Measurements from ENCODE around the gene SEPHS2. TPM values are rescaled to one million over a fixed set of nuclear protein-coding genes. Genes with fewer than 3 reads are reported as not detected.
A peak's percentile ranks its signal among the peaks of the same experiment; 100 is the strongest.

The SEPHS2 gene
- total and polyA plus RNA-seq, 11 donors = 15.1 to 62.8 (median 30.0) TPM

DNA sequence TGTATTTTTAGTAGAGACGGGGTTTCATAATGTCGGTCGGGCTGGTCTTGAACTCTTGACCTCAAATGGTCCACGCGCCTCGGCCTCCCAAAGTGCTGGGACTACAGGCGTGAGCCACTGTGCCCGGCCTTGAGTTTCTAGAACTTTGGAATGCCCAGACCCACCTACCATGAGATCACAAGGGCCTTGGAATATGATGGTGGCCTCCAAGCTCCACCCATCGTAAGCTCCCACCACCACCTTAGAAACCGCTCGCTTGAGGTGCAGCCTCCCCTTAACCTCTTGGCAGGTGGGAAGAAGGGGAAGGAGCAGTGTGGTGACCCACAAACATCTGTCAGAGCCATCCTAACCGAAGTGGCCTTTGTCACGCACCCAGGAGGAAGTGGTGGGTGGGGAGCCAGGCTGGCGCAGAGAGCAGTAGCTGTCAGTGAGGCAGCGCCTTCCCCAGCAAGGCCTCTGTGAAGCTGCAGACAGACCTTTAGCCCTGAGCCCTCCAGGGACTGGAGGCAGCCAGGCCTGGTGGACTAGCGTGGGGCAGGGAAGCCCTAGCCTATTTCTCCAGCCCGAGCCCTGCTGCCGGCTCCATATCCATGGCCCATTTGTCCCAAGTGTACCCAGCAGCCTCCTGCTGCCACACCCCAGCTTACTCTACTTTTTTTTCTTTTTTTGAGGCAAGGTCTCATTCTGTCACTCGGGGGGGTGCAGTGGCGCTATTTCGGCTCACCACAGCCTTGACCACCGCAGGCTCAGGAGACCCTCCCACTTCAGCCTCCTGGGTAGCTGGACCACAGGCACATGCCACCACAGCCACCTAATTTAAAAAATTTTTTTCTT, 13.1 kb upstream of the SEPHS2 start:
- 77 to 86% (median 78%) methylated on average over 20 to 22 of the region's 22 CpGs for WGBS, 4 donors
- Histone ChIP-seq H3K27me3 (no peaks in the 10 kb centered on the region), H3K9me3 (no peaks in the 10 kb centered on the region), H3K36me3 (no peaks in the 10 kb centered on the region), H3K4me1 (peaks cover 0 to 31% (median 0%) of the 10 kb centered on the region in 12 donors), H3K4me3 (no peak overlapping the region), H3K27ac (peak overlapping the region in 1 of 12 donors; percentile 83)
- intact Hi-C loops (cut with DNase I) = loop anchor here in 2 of 10 donors (5.0 kb wide), 2 partner anchors 54 to 144 kb away; no protein-coding TSS in a partner anchor
- ATAC-seq (peak in 3 of 4 donors; percentile 35 to 71 (median 50)), DNase-seq (peak; percentile 27 to 84 (median 47))
- TF ChIP-seq, protein P1, sequence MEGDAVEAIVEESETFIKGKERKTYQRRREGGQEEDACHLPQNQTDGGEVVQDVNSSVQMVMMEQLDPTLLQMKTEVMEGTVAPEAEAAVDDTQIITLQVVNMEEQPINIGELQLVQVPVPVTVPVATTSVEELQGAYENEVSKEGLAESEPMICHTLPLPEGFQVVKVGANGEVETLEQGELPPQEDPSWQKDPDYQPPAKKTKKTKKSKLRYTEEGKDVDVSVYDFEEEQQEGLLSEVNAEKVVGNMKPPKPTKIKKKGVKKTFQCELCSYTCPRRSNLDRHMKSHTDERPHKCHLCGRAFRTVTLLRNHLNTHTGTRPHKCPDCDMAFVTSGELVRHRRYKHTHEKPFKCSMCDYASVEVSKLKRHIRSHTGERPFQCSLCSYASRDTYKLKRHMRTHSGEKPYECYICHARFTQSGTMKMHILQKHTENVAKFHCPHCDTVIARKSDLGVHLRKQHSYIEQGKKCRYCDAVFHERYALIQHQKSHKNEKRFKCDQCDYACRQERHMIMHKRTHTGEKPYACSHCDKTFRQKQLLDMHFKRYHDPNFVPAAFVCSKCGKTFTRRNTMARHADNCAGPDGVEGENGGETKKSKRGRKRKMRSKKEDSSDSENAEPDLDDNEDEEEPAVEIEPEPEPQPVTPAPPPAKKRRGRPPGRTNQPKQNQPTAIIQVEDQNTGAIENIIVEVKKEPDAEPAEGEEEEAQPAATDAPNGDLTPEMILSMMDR (IDR thresholded peaks at IDR 0.05) = no peak
- no peak for TF ChIP-seq POLR2A (IDR thresholded peaks at IDR 0.05)

DNA sequence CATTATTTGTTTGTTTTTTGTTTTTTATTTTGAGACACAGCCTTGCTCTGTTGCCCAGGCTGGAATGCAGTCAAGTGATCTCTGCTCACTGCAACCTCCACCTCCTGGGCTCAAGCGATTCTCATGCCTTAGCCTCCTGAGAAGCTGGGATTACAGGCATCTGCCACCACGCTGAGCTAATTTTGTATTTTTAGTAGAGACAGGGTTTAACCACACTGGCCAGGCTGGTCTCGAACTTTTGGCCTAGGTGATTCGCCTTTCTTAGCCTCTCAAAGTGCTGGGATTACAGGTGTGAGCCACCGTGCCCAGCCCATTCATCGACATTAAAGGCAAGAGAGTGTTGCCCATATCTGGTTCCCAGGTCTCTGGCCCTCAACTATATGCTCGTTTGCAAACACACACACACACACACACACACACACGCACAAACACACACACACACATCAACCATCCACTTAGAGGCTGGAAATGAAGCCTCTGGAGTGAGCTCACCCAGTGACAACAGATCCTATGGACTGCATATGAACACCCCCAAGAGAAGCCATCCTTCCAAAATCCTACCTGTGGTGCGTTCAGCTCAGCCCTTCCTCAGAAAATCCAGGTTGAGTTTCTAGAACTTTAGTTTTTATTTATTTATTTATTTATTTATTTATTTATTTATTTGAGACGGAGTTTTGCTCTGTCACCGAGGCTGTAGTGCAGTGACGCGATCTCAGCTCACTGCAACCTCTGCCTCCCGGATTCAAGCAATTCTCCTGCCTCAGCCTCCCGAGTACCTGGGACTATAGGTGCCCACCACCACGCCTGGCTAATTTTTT, 12.3 kb upstream of the SEPHS2 start:
- peaks cover 0 to 31% (median 0%) of the 10 kb centered on the region in 12 donors for H3K4me1 ChIP-seq
- no peak overlapping the region for H3K4me3 ChIP-seq
- H3K9me3 ChIP-seq = no peaks in the 10 kb centered on the region
- DNase-seq (no peak), ATAC-seq (no peak)
- intact Hi-C loops (cut with DNase I) = loop anchor here in 2 of 10 donors (5.0 kb wide), 2 partner anchors 54 to 144 kb away; no protein-coding TSS in a partner anchor
- H3K27me3 ChIP-seq = no peaks in the 10 kb centered on the region
- TF ChIP-seq, protein P1 (IDR thresholded peaks at IDR 0.05) = no peak
- TF ChIP-seq POLR2A (IDR thresholded peaks at IDR 0.05) = no peak
- 90 to 93% (median 91%) methylated on average over 16 of the region's 16 CpGs for WGBS, 4 donors
- no peak overlapping the region for H3K27ac ChIP-seq
- H3K36me3 ChIP-seq = no peaks in the 10 kb centered on the region

DNA sequence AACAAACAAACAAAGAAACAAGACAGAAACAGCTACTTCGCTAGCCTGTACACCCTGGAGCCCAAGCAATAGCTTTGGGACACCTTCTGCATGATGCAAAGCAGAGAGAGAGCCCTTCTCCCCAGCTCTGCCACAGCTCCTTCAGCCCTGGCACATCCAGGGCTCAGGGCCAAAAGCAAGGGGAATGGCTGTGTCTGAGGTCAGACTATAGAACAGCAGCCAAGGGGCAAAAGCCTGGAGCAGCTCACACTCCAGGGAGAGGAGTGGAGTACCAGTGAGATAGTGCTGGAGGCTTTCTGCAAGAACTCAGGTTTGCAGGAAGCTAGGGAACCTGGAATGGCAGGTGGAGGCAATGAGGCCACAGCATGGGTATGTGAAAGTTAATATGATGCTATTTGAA, 11.6 kb upstream of the SEPHS2 start:
- peak in 3 of 5 donors; percentile 25 to 74 (median 73) for DNase-seq

More for the DNA sequence above, 11.6 kb upstream of the SEPHS2 start:
- Histone ChIP-seq H3K36me3 (no peaks in the 10 kb centered on the region), H3K4me1 (peaks cover 0 to 31% (median 0%) of the 10 kb centered on the region in 12 donors), H3K27me3 (no peaks in the 10 kb centered on the region), H3K4me3 (no peak overlapping the region), H3K27ac (no peak overlapping the region), H3K9me3 (no peaks in the 10 kb centered on the region)
- intact Hi-C loops (cut with DNase I) = loop anchor here in 2 of 10 donors (5.0 kb wide), 2 partner anchors 55 to 145 kb away; no protein-coding TSS in a partner anchor
- no peak for TF ChIP-seq POLR2A (IDR thresholded peaks at IDR 0.05)
- TF ChIP-seq, protein P1 (IDR thresholded peaks at IDR 0.05) = no peak
- peak; percentile 75 to 97 (median 92) for ATAC-seq
- 77 to 93% (median 80%) methylated on average over 1 of the region's 1 CpG for WGBS, 4 donors

Measured in heart left ventricle (tissue), 16 donors.